AG04450 (cell line): ENCODE results near the gene CAPN12. TPM values are rescaled to one million over a fixed set of nuclear protein-coding genes. Genes with fewer than 3 reads are reported as not detected.

Experiments
- CTCF ChIA-PET: fragments of 300-600, 350-600 bp; formaldehyde crosslinking; extraction: SDS; loops from one replicate; lab custom pipeline; 2022; ENCODE audit warnings: antibody characterized with exemption, inconsistent platforms; lab: Charles Lee
- POLR2A ChIA-PET: fragments of 350-600 bp; formaldehyde crosslinking; extraction: SDS; loops from one replicate; lab custom pipeline; 2021; ENCODE audit warnings: antibody characterized with exemption, inconsistent platforms; lab: Yijun Ruan, JAX
- DNase-seq: peaks from one replicate; pipeline ENCODE4 v3.0.0-alpha.2; 2011; ENCODE audit warnings: low read depth, low spot score
- H3K27ac ChIP-seq: one replicate; pipeline ENCODE4 v1.5.1; 2012; ENCODE audit warnings: low read depth, low read length, control low read depth
- H3K27me3 ChIP-seq: one replicate; pipeline ENCODE4 v1.6.0; 2012; ENCODE audit warnings: low read length; ENCODE audit not compliant: control insufficient read depth, insufficient read depth
- H3K4me3 ChIP-seq: 2 replicates; pipeline ENCODE4 v1.5.1; 2011; ENCODE audit warnings: mild to moderate bottlenecking, low read depth, low read length, control low read depth
- H3K9me3 ChIP-seq: 2 replicates; pipeline ENCODE4 v1.5.1; 2012; ENCODE audit warnings: low read length; ENCODE audit not compliant: control insufficient read depth, insufficient read depth
- CTCF ChIP-seq: IDR thresholded peaks from 2 replicates; pipeline ENCODE4 v1.5.1; 2011; ENCODE audit warnings: low read depth, low read length, control low read depth, inconsistent platforms
- polyA plus RNA-seq: library from polyadenylated mRNA; depleted of rRNA; stranded (reverse); fragments of >200 nt; gene quantifications from 2 replicates; pipeline ENCODE4 v1.2.3, GENCODE V29; 2011

Gene CAPN12
- polyA plus RNA-seq, 1 experiment = 0.69 TPM

- H3K27ac ChIP-seq = peak overlapping the region; percentile 11
- POLR2A ChIA-PET = interaction anchor here (2.0 kb wide), 1 partner anchor 221 kb away, joined by 5 read pairs; the partner anchor contains the start of genes MRPS12 and SARS2
- H3K9me3 ChIP-seq = no peaks in the 10 kb centered on the region; the same call in 1 of the 2 replicates
- H3K27me3 ChIP-seq = no peaks in the 10 kb centered on the region
- H3K4me3 ChIP-seq = no peak overlapping the region
- no peak for DNase-seq
- CTCF ChIA-PET = no interaction called here
- TF ChIP-seq CTCF = no peak
Observed at GRCh38 chr19:38709671-38710415, 34.4 kb downstream of the CAPN12 start.

- ChIA-PET CTCF (no interaction called here), POLR2A (no interaction called here)
Observed at GRCh38 chr19:38709119-38709518, 35.2 kb downstream of the CAPN12 start.

DNA sequence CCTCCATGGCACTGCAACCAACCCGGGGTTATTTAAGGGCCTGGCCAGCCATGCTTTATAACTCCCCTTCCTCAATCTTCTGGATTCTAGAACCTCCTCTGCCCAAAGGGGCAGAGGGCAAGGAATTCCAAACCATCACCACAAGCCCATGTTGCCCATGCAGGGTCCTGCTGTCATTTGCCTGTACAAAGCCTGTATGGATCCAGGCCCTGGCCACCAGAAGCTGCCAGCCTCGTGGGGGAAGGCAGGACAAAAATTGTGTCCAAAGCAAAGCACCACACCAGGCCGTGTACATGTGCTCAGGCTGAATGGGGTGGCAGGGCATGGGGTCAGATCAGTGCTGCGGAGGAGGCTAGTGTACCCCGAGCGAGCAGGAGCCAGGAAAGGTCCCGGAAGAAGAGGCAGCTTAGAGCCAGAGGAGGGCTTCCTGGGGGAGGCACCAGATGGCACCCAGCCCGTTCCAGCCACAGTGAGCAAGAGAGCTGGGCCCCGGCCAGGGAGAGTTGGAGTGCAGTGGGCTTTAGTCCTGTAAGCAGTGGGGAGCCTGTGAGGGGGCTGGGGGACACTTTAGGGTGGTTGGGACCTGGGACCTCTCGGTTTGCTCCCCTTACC is 35.8 kb downstream of the CAPN12 start:
- Histone ChIP-seq H3K9me3 (no peaks in the 10 kb centered on the region; the same call in 1 of the 2 replicates), H3K27ac (peak overlapping the region; percentile 11), H3K27me3 (no peaks in the 10 kb centered on the region), H3K4me3 (no peak overlapping the region)
- CTCF ChIA-PET = no interaction called here
- no peak for DNase-seq
- no peak for TF ChIP-seq CTCF
- POLR2A ChIA-PET = no interaction called here

More at GRCh38 chr19:38709119-38709518, 35.2 kb downstream of the CAPN12 start:
- no peaks in the 10 kb centered on the region for H3K27me3 ChIP-seq
- H3K4me3 ChIP-seq = no peak overlapping the region
- TF ChIP-seq CTCF = no peak
- no peaks in the 10 kb centered on the region; the same call in 1 of the 2 replicates for H3K9me3 ChIP-seq
- DNase-seq = no peak
- H3K27ac ChIP-seq = no peak overlapping the region

- peak overlapping the region; percentile 21 for H3K27ac ChIP-seq
- CTCF ChIA-PET = interaction anchor here (0.9 kb wide), 1 partner anchor 21 kb away, joined by 5 read pairs; no protein-coding TSS in a partner anchor
Observed at GRCh38 chr19:38707512-38708114, 36.7 kb downstream of the CAPN12 start.

More at GRCh38 chr19:38707512-38708114, 36.7 kb downstream of the CAPN12 start:
- TF ChIP-seq CTCF = no peak
- H3K9me3 ChIP-seq = no peaks in the 10 kb centered on the region; the same call in 1 of the 2 replicates
- no peak overlapping the region for H3K4me3 ChIP-seq
- no peaks in the 10 kb centered on the region for H3K27me3 ChIP-seq
- DNase-seq = no peak
- POLR2A ChIA-PET = no interaction called here
